Measurements from ENCODE around the gene TLR1. TPM values are rescaled to one million over a fixed set of nuclear protein-coding genes. Genes with fewer than 3 reads are reported as not detected.
A peak's percentile ranks its signal among the peaks of the same experiment; 100 is the strongest.
"Not testable (repeated sequence)": the region's sequence is repeated elsewhere in the genome, so short reads cannot be mapped to it uniquely, and the experiment has no call there.

Gene TLR1
- polyA plus RNA-seq, 3 donors = 49.8 to 117 (median 62.2) TPM

GRCh38 chr4:38775326-38775725 lies 29.3 kb downstream of the TLR1 start:
- Histone ChIP-seq H3K4me3 (replicated peaks in 1 of 3; ENCODE audit: low read depth in 2 of 3, low read length in 3 of 3) (no peak overlapping the region), H2AFZ (ENCODE audit: insufficient read depth, low read depth, low read length, poor library complexity, severe bottlenecking) (no peak overlapping the region), H3K9me3 (replicated peaks in 1 of 2; ENCODE audit: control insufficient read depth in 1 of 2, insufficient read depth in 1 of 2, low read length in 2 of 2) (no peaks in the 10 kb centered on the region), H3K4me1 (ENCODE audit: control insufficient read depth in 1 of 2, insufficient read depth in 2 of 2, low read length in 2 of 2) (peaks cover 3 to 19% of the 10 kb centered on the region in 2 donors), H3K27ac (ENCODE audit: low read depth in 1 of 2, low read length in 2 of 2) (no peak overlapping the region), H3K27me3 (ENCODE audit: control insufficient read depth in 2 of 2, insufficient read depth in 2 of 2, low read length in 2 of 2) (no peaks in the 10 kb centered on the region), H3K79me2 (ENCODE audit: insufficient read depth, low read length) (no peaks in the 10 kb centered on the region), H3K4me2 (replicated peaks; ENCODE audit: extremely low read depth, low read length, poor library complexity, severe bottlenecking) (no peak overlapping the region), H4K20me1 (ENCODE audit: insufficient read depth, low read length) (no peaks in the 10 kb centered on the region), H3K36me3 (replicated peaks in 1 of 2; ENCODE audit: control insufficient read depth in 1 of 2, insufficient read depth in 2 of 2, low read length in 2 of 2) (no peaks in the 10 kb centered on the region), H3K9ac (ENCODE audit: insufficient read depth, low read length, poor library complexity, severe bottlenecking) (no peak overlapping the region)
- Mint-ChIP-seq H3K9me3 (peaks cover 0 to 2% (median 0%) of the 10 kb centered on the region in 7 donors), H3K4me1 (peaks cover 27% of the 10 kb centered on the region), H3K36me3 (peaks cover 0 to 4% of the 10 kb centered on the region in 2 donors), H3K4me3 (no peak overlapping the region), H3K27ac (peak overlapping the region in 2 of 7 donors; percentile 21 to 43), H3K27me3 (ENCODE audit: low read depth in 3 of 3) (peaks cover 0 to 2% (median 0%) of the 10 kb centered on the region in 3 donors)
- DNase-seq = peak in 1 of 3 donors; percentile 26
- TF ChIP-seq CTCF (IDR thresholded peaks at IDR 0.05) = no peak
- intact Hi-C loops (cut with micrococcal nuclease) = no loop called here
- WGBS (ENCODE audit: insufficient coverage) = no CpG with 5 or more reads among the region's 2 CpGs

GRCh38 chr4:38774181-38774955 lies 30.2 kb downstream of the TLR1 start:
- H3K36me3 Mint-ChIP-seq = peaks cover 0 to 4% of the 10 kb centered on the region in 2 donors
- H3K27me3 ChIP-seq (ENCODE audit: control insufficient read depth in 2 of 2, insufficient read depth in 2 of 2, low read length in 2 of 2) = no peaks in the 10 kb centered on the region
- H3K27me3 Mint-ChIP-seq (ENCODE audit: low read depth in 3 of 3) = peaks cover 0 to 2% (median 0%) of the 10 kb centered on the region in 3 donors
- no peak overlapping the region for H3K27ac ChIP-seq (ENCODE audit: low read depth in 1 of 2, low read length in 2 of 2)
- no peaks in the 10 kb centered on the region for H3K9me3 ChIP-seq (replicated peaks in 1 of 2; ENCODE audit: control insufficient read depth in 1 of 2, insufficient read depth in 1 of 2, low read length in 2 of 2)
- H3K4me3 ChIP-seq (replicated peaks in 1 of 3; ENCODE audit: low read depth in 2 of 3, low read length in 3 of 3) = no peak overlapping the region
- DNase-seq = no peak
- H3K4me1 Mint-ChIP-seq = peaks cover 35% of the 10 kb centered on the region
- peak overlapping the region in 1 of 7 donors; percentile 28 for H3K27ac Mint-ChIP-seq
- H3K4me3 Mint-ChIP-seq = no peak overlapping the region
- H3K4me1 ChIP-seq (ENCODE audit: control insufficient read depth in 1 of 2, insufficient read depth in 2 of 2, low read length in 2 of 2) = peaks cover 12 to 28% of the 10 kb centered on the region in 2 donors
- H2AFZ ChIP-seq (ENCODE audit: insufficient read depth, low read depth, low read length, poor library complexity, severe bottlenecking) = no peak overlapping the region
- no peaks in the 10 kb centered on the region for H4K20me1 ChIP-seq (ENCODE audit: insufficient read depth, low read length)
- H3K36me3 ChIP-seq (replicated peaks in 1 of 2; ENCODE audit: control insufficient read depth in 1 of 2, insufficient read depth in 2 of 2, low read length in 2 of 2) = no peaks in the 10 kb centered on the region
- WGBS (ENCODE audit: insufficient coverage) = no CpG with 5 or more reads among the region's 8 CpGs
- H3K4me2 ChIP-seq (replicated peaks; ENCODE audit: extremely low read depth, low read length, poor library complexity, severe bottlenecking) = no peak overlapping the region
- TF ChIP-seq CTCF (IDR thresholded peaks at IDR 0.05) = no peak
- no peaks in the 10 kb centered on the region for H3K79me2 ChIP-seq (ENCODE audit: insufficient read depth, low read length)
- no peak overlapping the region for H3K9ac ChIP-seq (ENCODE audit: insufficient read depth, low read length, poor library complexity, severe bottlenecking)
- H3K9me3 Mint-ChIP-seq = peaks cover 0 to 2% (median 0%) of the 10 kb centered on the region in 7 donors
- intact Hi-C loops (cut with micrococcal nuclease) = no loop called here

- Mint-ChIP-seq H3K4me1 (peaks cover 54% of the 10 kb centered on the region), H3K27ac (peak overlapping the region in 2 of 7 donors; percentile 31 to 83), H3K9me3 (peaks cover 0 to 12% (median 5%) of the 10 kb centered on the region in 7 donors)
- H3K4me3 ChIP-seq (replicated peaks in 1 of 3; ENCODE audit: low read depth in 2 of 3, low read length in 3 of 3); DNase-seq; intact Hi-C loops (cut with micrococcal nuclease); H3K36me3 Mint-ChIP-seq; H3K79me2 ChIP-seq (ENCODE audit: insufficient read depth, low read length); H3K4me3 Mint-ChIP-seq; H2AFZ ChIP-seq (ENCODE audit: insufficient read depth, low read depth, low read length, poor library complexity, severe bottlenecking); H4K20me1 ChIP-seq (ENCODE audit: insufficient read depth, low read length); H3K9ac ChIP-seq (ENCODE audit: insufficient read depth, low read length, poor library complexity, severe bottlenecking); H3K27me3 ChIP-seq (ENCODE audit: control insufficient read depth in 2 of 2, insufficient read depth in 2 of 2, low read length in 2 of 2); H3K4me2 ChIP-seq (replicated peaks; ENCODE audit: extremely low read depth, low read length, poor library complexity, severe bottlenecking); H3K36me3 ChIP-seq (replicated peaks in 1 of 2; ENCODE audit: control insufficient read depth in 1 of 2, insufficient read depth in 2 of 2, low read length in 2 of 2); H3K27me3 Mint-ChIP-seq (ENCODE audit: low read depth in 3 of 3); H3K9me3 ChIP-seq (replicated peaks in 1 of 2; ENCODE audit: control insufficient read depth in 1 of 2, insufficient read depth in 1 of 2, low read length in 2 of 2): not testable (repeated sequence)
- WGBS (ENCODE audit: insufficient coverage) = 89% methylated on average over 1 of the region's 2 CpGs
- H3K4me1 ChIP-seq (ENCODE audit: control insufficient read depth in 1 of 2, insufficient read depth in 2 of 2, low read length in 2 of 2) = peaks cover 28 to 49% of the 10 kb centered on the region in 2 donors
- peak overlapping the region in 1 of 2 donors; percentile 81 for H3K27ac ChIP-seq (ENCODE audit: low read depth in 1 of 2, low read length in 2 of 2)
These were observed 34.3 kb downstream of the TLR1 start for GRCh38 chr4:38770281-38770680.

Measured in CD14-positive monocyte (primary cell).